NCI-H2081 treated with DMSO at 0.1 percent for 48 hours (cell line): ENCODE results near the gene SON.
"Not testable (repeated sequence)": the region's sequence is repeated elsewhere in the genome, so short reads cannot be mapped to it uniquely, and the experiment has no call there.

Source experiments
- DNase-seq: peaks from one replicate; lab custom pipeline; 2025; lab: John Stamatoyannopoulos, UW

Gene SON

DNA sequence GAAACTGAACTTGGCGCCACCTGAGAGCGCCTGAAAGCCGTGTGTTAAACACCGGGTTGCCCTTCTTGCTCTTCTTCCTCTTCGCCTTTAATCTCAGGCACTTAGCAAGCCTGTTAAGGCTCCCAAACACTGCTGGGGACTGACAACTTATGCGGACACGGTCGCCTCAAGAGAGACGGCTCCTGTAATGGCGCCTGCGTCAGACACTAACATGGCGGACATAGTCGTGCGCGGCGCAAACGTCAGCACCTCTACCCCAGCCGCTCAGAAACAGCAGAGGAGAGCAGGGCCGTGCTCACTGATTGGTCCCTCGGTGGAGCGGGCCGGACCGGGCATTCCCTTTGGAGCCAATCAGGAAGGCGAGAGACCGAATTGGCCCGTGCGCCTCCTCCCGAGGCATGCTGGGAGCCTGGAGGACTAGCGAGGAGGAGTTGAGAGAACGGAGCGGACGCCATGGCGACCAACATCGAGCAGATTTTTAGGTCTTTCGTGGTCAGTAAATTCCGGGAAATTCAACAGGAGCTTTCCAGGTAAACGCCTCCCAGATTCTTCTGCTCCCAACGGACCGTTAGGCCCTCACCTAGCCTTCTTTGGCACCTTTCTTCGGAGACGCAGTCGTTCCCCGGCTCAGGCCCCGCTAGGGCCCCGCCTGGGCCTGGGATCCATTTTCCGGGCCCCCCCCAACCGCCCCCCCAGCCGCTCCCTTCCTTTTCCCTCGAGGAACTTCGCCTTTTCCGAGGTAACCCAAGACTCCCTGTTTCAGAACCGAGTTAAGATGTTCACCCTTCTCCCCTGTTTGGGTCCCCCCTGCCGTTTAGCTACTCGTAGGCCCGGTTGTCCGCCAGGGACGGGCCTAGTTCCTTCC is at the start of gene SON:
Gene SON (plus strand): TSS at position 399 of the 865 bp plus-strand sequence. CDS start 55 bp downstream, at position 454.
- peak; percentile 82 for DNase-seq

DNA sequence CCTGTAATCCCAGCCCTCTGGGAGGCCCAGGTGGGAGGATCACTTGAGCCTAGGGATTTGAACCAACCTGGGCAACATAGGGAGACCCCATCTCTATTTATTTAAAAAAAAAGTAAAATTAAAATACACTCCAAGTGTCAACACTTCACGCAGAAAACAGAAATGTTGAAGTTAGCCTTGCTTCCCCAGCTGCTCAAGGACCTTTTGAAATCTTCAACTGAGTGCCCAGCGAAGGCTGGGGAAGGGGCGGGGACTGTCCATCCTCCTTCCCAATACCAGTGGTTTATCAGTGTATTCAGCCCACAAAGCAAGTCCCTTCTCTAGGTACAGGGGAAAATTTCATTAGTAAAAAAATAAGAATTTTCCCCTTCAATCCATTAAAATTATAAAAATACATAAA is 49.1 kb upstream of the SON start:
- no peak for DNase-seq

DNA sequence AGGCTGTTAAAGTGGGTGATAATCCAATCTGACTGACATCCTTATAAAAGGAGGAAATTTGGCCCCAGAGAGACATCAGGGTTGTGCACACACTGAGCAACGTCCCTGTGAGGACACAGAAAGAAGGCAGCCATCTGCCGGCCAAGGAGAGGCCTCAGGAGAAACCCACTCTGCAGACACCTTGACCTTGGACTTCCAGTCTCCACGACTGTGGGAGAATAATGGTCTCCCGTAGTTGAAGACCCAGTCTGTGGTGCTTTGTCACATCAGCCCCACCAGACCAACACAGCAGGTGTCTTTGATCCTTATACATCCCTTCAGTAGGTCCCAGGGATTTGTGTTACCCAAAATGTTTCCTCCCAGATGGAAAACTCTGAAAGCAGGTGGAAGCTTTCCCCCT is 47.1 kb upstream of the SON start:
- DNase-seq = no peak

DNA sequence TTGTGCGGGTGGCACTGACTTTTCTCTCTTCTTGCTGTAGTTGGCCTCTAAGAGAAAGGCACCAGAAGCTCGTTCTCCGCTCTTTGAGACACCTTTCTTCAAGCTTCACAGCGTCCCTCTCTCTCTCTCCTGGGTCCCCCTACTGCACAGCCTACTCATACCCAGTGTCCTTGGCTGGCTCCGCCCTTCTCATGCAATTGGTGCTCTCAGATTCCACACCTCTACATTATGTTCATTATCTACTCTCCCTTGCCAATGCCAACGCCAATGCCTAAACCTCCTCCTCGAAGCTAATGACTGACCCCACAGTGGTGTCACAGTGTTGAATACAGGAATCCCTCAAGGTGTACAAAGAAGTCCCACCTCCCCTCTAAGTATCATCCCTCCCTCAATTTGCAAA is 46.5 kb upstream of the SON start:
- DNase-seq = no peak

DNA sequence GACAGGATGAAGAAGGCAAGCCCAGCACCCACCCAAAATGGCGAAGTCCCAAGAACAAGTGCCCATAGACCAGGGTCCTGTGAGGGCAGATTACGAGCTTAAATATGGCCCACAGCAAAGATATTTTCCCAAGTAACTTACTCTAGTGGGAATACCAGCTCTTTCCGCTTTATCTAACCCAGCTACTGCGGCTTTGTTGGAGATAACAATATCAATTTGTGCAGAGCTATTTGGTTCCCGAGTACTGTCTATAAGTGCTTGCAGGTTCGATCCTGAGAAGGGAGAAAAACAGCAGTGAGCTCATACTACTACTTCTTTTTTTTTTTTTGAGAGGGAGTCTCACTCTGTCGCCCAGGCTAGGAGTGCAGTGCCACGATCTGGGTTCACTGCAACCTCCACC is 37.0 kb upstream of the SON start:
- DNase-seq = no peak

- DNase-seq = not testable (repeated sequence)
Measured at GRCh38 chr21:33507003-33507402, 35.8 kb upstream of the SON start.

DNA sequence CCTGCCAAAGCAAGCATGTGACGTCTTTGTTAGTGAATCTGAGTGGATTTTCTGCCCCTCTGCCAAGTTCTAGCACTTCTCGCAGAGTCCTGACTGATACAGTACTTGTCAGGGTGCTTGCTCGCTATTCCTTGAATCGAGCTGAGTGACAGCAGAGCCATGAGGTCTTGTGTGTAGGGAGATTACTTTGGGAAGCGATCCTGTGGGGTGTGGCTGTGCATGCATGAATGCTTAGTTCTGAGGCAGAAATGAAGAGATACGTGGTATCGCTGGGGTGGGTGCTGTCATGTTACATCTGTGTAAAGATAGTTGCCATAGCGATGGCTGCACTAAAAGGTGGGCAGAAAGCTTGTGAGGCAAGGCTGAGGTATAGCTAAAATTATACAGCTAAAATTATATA is 32.0 kb upstream of the SON start:
- no peak for DNase-seq

GRCh38 chr21:33511639-33512038 is 31.2 kb upstream of the SON start:
- no peak for DNase-seq

GRCh38 chr21:33512481-33512880 is 30.4 kb upstream of the SON start:
- DNase-seq = no peak

- no peak for DNase-seq
Measured at GRCh38 chr21:33514229-33514628, 28.6 kb upstream of the SON start.

DNA sequence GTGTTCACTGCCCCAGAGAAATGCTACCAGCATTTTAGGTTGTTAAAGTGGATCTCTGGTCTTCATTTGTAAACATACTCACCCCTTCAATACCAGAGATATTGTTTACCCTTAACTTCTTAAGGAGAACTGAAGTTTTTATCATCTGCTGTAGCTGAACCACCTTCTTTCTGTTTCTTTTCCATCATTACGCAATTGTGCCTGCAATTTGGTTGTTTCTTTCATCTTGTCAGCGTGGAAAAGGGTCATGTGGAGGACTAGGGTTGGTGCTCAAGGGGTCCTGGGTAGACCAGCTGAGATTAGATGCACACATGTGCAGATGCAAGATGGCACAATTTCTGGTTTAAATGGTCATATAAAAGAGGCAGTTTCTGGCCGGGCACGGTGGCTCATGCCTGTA is 23.9 kb upstream of the SON start:
- DNase-seq = no peak

DNA sequence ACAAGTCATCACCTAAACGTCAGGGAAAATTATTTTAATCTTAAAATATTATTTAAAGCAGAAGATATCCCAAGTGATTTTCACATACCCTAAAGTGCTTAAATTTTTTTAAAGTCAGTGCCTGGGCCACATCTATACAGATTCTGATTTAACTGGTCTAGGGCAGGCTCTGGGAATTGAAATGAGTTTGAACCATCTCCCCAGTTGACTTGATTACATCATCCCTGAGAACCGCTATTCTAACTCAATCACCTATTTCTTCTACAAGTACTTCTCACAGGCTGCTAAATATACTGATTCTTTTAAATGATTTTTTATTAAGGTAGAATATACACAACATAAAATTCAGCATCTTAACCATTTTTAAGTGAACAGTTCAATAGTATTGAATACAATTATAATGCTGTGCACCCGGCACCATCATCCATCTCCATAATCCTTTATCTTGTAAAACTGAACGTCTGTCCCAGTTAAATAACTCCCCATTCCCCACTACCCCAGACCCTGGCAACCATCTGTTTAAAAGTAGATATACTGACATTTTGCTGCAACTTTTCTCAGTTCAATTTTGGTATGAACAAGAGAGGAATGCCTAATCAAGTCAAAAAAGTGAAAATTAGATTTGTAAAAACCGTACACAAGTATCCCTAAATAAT is 20.4 kb upstream of the SON start:
- DNase-seq = no peak

- no peak for DNase-seq
Measured at GRCh38 chr21:33522953-33523349, 19.9 kb upstream of the SON start.

- no peak for DNase-seq
Measured at GRCh38 chr21:33531007-33531406, 11.8 kb upstream of the SON start.

DNA sequence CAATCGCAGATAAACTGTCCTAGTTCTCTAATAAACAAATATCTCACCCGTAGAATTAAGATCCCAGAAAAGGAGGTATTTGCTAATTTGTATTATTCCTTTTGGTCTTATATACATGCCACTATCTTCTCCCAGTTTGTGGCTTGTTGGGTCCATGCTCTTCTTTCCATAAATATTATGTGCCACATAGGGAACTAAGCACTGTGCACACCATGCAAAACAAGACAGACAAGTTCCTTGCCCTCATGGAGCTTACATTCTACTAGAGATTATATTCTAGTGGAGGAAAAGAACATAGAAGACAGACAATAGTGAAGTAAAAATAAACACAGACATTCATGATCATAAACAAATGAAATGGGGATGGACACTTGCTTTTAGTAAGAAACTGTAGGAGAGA is 5.6 kb upstream of the SON start:
- no peak for DNase-seq

DNA sequence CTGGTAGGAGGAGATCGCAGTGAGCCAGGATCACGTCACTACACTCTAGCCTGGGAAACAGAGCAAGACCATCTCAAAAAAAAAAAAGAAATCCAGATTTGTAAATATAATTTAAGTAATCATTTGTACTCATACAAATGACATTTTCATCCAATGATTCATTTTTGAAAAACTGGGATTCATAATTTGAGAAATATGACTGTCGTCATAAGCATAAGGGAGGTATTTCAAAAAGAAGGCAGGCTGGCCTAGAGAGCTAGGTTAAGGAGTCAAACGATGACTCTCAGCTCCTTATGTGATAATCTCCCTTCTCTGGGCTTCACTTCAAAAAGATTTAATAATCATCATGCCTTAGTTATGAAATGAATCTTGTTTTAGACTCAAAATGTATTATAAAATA is 3.2 kb upstream of the SON start:
- DNase-seq = no peak

GRCh38 chr21:33540711-33541104 is 2.1 kb upstream of the SON start:
- DNase-seq = no peak

GRCh38 chr21:33541105-33541711 is 1.6 kb upstream of the SON start:
- no peak for DNase-seq

DNA sequence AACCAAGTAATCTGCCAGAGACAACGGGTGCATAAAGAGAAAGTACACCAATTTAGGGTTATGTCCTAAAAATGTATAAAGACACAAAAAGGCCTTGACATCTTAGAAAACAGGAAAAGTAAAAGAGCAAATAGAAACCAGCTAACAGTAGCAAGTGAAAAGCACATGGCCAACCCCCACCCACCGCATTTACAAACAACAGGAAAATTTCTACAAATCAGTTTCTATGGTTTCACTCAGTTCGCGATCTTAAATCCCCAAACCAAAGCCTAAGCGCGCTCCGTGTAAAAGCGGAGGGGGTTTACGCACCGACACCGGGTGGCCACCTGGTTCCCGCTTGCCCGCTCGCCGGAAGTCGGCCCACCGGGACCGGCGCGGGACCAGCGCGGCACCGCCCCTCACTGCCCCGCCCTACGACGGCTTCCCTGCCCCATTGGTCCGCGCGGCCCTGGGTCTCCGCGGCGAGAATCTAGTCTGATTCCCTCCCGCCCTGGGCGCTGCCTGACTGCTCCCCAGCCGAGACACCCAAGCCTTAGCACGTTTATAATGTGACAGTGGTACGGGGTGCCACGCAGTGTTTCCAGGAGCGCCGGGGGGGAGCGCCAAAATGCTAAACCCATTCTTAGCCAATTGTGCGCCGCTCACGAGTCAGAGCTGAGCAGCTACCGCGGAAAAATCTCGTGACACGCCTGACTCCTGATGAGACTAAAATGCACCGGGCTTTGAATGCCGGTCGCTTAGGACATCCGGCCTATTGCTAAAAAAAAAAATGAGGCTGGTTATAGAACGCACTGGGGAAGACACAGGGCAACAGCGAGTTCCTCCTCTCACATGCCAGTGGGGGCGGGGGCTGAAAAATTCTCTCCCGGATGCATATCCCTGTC is 840 bp upstream of the SON start, which contains the start of gene GART:
Gene GART (minus strand): TSS at position 362 of the 884 bp plus-strand sequence. CDS start 2,802 bp downstream, outside the sequence.
- no peak for DNase-seq

DNA sequence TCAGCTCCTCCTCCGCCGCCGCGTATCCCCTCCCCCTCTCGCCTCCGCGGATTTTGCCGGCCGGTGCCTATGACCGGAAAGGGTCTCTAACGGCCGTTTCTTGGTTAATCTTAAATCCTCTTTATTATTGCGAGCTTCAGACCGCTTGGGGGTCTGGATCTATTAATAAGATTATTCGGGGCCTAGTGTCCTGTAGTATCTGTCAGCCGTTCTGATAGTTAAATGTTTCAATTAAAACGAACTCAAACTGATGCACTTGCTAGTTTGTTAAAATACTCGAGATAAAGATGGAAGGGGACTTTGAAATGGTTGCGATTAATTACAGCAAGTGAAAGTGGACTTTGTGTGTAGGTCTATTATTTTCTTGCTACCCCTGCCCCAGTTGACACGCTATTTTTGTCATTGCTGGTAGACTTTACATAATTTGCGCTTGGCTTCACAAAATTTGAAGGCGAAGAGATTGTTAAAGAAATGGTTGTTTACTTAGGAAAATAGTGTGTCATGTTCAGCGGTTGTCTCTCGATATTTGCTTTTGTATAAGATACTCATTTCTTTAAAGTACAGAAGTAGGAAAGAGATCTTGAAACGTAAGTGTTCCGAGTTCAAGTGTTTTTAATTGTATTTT is 779 bp downstream of the SON start:
- no peak for DNase-seq

- no peak for DNase-seq
Measured at GRCh38 chr21:33544451-33545195, 1.8 kb downstream of the SON start.
